ENCODE results near the gene SGPP1. TPM values are rescaled to one million over a fixed set of nuclear protein-coding genes. Genes with fewer than 3 reads are reported as not detected.
A peak's percentile ranks its signal among the peaks of the same experiment; 100 is the strongest.
"Not testable (repeated sequence)": the region's sequence is repeated elsewhere in the genome, so short reads cannot be mapped to it uniquely, and the experiment has no call there.

SGPP1 gene
- 24.4 and 29.6 TPM in 2 replicates for total RNA-seq (2014; rRNA removed; shearing (Covaris generic))

- in situ Hi-C loops (cut with HindIII; ENCODE audit: low sequenced_read_pairs): no loop called here
- peak; percentile 57 for DNase-seq (ENCODE audit: low spot score)
Measured at GRCh38 chr14:63727736-63728728, at the start of gene SGPP1. TSS of gene SGPP1 (minus strand) at chr14:63728065. CDS start at chr14:63727944, 121 bp downstream.

- no peak for DNase-seq (ENCODE audit: low spot score)
- in situ Hi-C loops (cut with HindIII; ENCODE audit: low sequenced_read_pairs): no loop called here
Measured at GRCh38 chr14:63777024-63777423, 49.2 kb upstream of the SGPP1 start.

GRCh38 chr14:63773504-63773903 lies 45.6 kb upstream of the SGPP1 start:
- in situ Hi-C loops (cut with HindIII; ENCODE audit: low sequenced_read_pairs): no loop called here
- DNase-seq (ENCODE audit: low spot score): no peak

GRCh38 chr14:63770187-63770807 lies 42.4 kb upstream of the SGPP1 start:
- in situ Hi-C loops (cut with HindIII; ENCODE audit: low sequenced_read_pairs): no loop called here
- peak; percentile 57 for DNase-seq (ENCODE audit: low spot score)

- DNase-seq (ENCODE audit: low spot score): no peak
- in situ Hi-C loops (cut with HindIII; ENCODE audit: low sequenced_read_pairs): no loop called here
Measured at GRCh38 chr14:63766611-63767010, 38.7 kb upstream of the SGPP1 start.

- in situ Hi-C loops (cut with HindIII; ENCODE audit: low sequenced_read_pairs): no loop called here
- no peak for DNase-seq (ENCODE audit: low spot score)
Measured at GRCh38 chr14:63764620-63765139, 36.8 kb upstream of the SGPP1 start.

GRCh38 chr14:63764103-63764502 lies 36.2 kb upstream of the SGPP1 start:
- DNase-seq (ENCODE audit: low spot score): no peak
- in situ Hi-C loops (cut with HindIII; ENCODE audit: low sequenced_read_pairs): no loop called here

GRCh38 chr14:63761351-63762117 lies 33.7 kb upstream of the SGPP1 start:
- in situ Hi-C loops (cut with HindIII; ENCODE audit: low sequenced_read_pairs): no loop called here
- DNase-seq (ENCODE audit: low spot score): no peak

GRCh38 chr14:63760014-63760413 lies 32.1 kb upstream of the SGPP1 start:
- in situ Hi-C loops (cut with HindIII; ENCODE audit: low sequenced_read_pairs): no loop called here
- DNase-seq (ENCODE audit: low spot score): no peak

GRCh38 chr14:63759456-63759855 lies 31.6 kb upstream of the SGPP1 start:
- in situ Hi-C loops (cut with HindIII; ENCODE audit: low sequenced_read_pairs): no loop called here
- DNase-seq (ENCODE audit: low spot score): no peak

- DNase-seq (ENCODE audit: low spot score): no peak
- in situ Hi-C loops (cut with HindIII; ENCODE audit: low sequenced_read_pairs): no loop called here
Measured at GRCh38 chr14:63757211-63757610, 29.3 kb upstream of the SGPP1 start.

- no peak for DNase-seq (ENCODE audit: low spot score)
- in situ Hi-C loops (cut with HindIII; ENCODE audit: low sequenced_read_pairs): no loop called here
Measured at GRCh38 chr14:63752449-63753169, 24.7 kb upstream of the SGPP1 start.

- in situ Hi-C loops (cut with HindIII; ENCODE audit: low sequenced_read_pairs); DNase-seq (ENCODE audit: low spot score): not testable (repeated sequence)
Measured at GRCh38 chr14:63751076-63751475, 23.2 kb upstream of the SGPP1 start.

GRCh38 chr14:63747846-63748245 lies 20.0 kb upstream of the SGPP1 start:
- DNase-seq (ENCODE audit: low spot score): no peak
- in situ Hi-C loops (cut with HindIII; ENCODE audit: low sequenced_read_pairs): no loop called here

- no peak for DNase-seq (ENCODE audit: low spot score)
- in situ Hi-C loops (cut with HindIII; ENCODE audit: low sequenced_read_pairs): no loop called here
Measured at GRCh38 chr14:63745858-63746425, 18.1 kb upstream of the SGPP1 start.

GRCh38 chr14:63745272-63745671 lies 17.4 kb upstream of the SGPP1 start:
- no peak for DNase-seq (ENCODE audit: low spot score)
- in situ Hi-C loops (cut with HindIII; ENCODE audit: low sequenced_read_pairs): no loop called here

- in situ Hi-C loops (cut with HindIII; ENCODE audit: low sequenced_read_pairs): no loop called here
- DNase-seq (ENCODE audit: low spot score): no peak
Measured at GRCh38 chr14:63737582-63738006, 9.7 kb upstream of the SGPP1 start.

GRCh38 chr14:63735720-63736119 lies 7.9 kb upstream of the SGPP1 start:
- DNase-seq (ENCODE audit: low spot score): no peak
- in situ Hi-C loops (cut with HindIII; ENCODE audit: low sequenced_read_pairs): no loop called here
